Measurements from ENCODE around the gene EPB41L3.

DNA sequence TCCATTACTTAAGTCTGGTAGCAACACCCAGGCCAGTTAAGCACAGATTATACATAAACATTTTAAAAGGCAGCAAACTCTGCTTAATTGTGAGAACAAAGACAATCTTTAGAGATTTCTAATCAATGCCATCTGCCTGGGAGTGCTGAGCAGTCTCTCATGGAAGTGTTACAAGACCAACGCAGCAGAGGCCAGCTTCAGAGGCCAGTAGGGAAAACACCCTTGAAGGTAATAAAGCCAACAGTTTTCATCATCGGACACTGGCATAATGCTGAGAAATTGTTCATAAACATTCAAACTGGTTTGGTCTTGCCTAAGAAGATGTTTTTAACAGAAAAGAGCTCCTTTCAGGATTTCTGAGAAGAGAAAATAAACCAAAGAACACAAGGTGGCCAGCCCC lies 35.0 kb downstream of the EPB41L3 start:
- TF ChIP-seq, protein P1, sequence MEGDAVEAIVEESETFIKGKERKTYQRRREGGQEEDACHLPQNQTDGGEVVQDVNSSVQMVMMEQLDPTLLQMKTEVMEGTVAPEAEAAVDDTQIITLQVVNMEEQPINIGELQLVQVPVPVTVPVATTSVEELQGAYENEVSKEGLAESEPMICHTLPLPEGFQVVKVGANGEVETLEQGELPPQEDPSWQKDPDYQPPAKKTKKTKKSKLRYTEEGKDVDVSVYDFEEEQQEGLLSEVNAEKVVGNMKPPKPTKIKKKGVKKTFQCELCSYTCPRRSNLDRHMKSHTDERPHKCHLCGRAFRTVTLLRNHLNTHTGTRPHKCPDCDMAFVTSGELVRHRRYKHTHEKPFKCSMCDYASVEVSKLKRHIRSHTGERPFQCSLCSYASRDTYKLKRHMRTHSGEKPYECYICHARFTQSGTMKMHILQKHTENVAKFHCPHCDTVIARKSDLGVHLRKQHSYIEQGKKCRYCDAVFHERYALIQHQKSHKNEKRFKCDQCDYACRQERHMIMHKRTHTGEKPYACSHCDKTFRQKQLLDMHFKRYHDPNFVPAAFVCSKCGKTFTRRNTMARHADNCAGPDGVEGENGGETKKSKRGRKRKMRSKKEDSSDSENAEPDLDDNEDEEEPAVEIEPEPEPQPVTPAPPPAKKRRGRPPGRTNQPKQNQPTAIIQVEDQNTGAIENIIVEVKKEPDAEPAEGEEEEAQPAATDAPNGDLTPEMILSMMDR (IDR thresholded peaks at IDR 0.05) = no peak
- no peak for TF ChIP-seq POLR2A (IDR thresholded peaks at IDR 0.05)
